GM21825 (cell line): Measurements from ENCODE around the gene ARHGAP26.

Source experiments
- ATAC-seq: cut with Tn5 transposase; IDR thresholded peaks from one replicate; pipeline ENCODE4 v1.9.1; 2021; ENCODE audit warnings: mild to moderate bottlenecking, moderate library complexity; ENCODE audit not compliant: unreplicated experiment

ARHGAP26 gene

GRCh38 chr5:143053780-143054179, 283.6 kb downstream of the ARHGAP26 start:
- ATAC-seq: no peak

- ATAC-seq: peak; percentile 47
These were observed 284.3 kb downstream of the ARHGAP26 start for GRCh38 chr5:143054480-143054941.

GRCh38 chr5:143055596-143056338, 285.6 kb downstream of the ARHGAP26 start:
- no peak for ATAC-seq

- no peak for ATAC-seq
These were observed 286.1 kb downstream of the ARHGAP26 start for GRCh38 chr5:143056339-143056704.

GRCh38 chr5:143056792-143057579, 286.8 kb downstream of the ARHGAP26 start:
- ATAC-seq: peak; percentile 23

GRCh38 chr5:143057580-143057999, 287.4 kb downstream of the ARHGAP26 start:
- peak; percentile 51 for ATAC-seq

- no peak for ATAC-seq
These were observed 289.2 kb downstream of the ARHGAP26 start for GRCh38 chr5:143059355-143059754.

GRCh38 chr5:143059976-143060765, 290.0 kb downstream of the ARHGAP26 start:
- no peak for ATAC-seq

GRCh38 chr5:143061161-143061945, 291.2 kb downstream of the ARHGAP26 start:
- no peak for ATAC-seq

GRCh38 chr5:143062379-143062778, 292.2 kb downstream of the ARHGAP26 start:
- no peak for ATAC-seq

GRCh38 chr5:143063175-143063970, 293.2 kb downstream of the ARHGAP26 start:
- ATAC-seq: no peak

GRCh38 chr5:143064218-143064641, 294.1 kb downstream of the ARHGAP26 start:
- no peak for ATAC-seq

GRCh38 chr5:143064676-143065075, 294.5 kb downstream of the ARHGAP26 start:
- ATAC-seq: no peak

GRCh38 chr5:143065185-143065965, 295.2 kb downstream of the ARHGAP26 start:
- no peak for ATAC-seq

GRCh38 chr5:143065996-143066522, 295.9 kb downstream of the ARHGAP26 start:
- ATAC-seq: no peak

GRCh38 chr5:143066556-143067281, 296.5 kb downstream of the ARHGAP26 start:
- peak; percentile 59 for ATAC-seq

- ATAC-seq: no peak
These were observed 298.5 kb downstream of the ARHGAP26 start for GRCh38 chr5:143068712-143069111.

- ATAC-seq: no peak
These were observed 301.8 kb downstream of the ARHGAP26 start for GRCh38 chr5:143071927-143072326.
